ENCODE measurements around the gene ASTN2.

The ASTN2 gene

GRCh38 chr9:117435630-117436261 is 20.9 kb upstream of the ASTN2 start:
- Histone ChIP-seq H3K36me3 (ENCODE audit: control insufficient read depth, insufficient read depth, low read length) (no peaks in the 10 kb centered on the region), H3K4me3 (ENCODE audit: low read length) (no peak overlapping the region), H3K4me1 (ENCODE audit: control insufficient read depth, insufficient read depth, low read length) (no peaks in the 10 kb centered on the region), H3K9ac (ENCODE audit: low read length) (no peak overlapping the region), H3K27me3 (ENCODE audit: control insufficient read depth, insufficient read depth, low read length) (no peaks in the 10 kb centered on the region), H3K27ac (ENCODE audit: low read depth, low read length) (no peak overlapping the region)

- Histone ChIP-seq H3K9ac (ENCODE audit: low read length) (no peak overlapping the region), H3K4me3 (ENCODE audit: low read length) (no peak overlapping the region), H3K36me3 (ENCODE audit: control insufficient read depth, insufficient read depth, low read length) (no peaks in the 10 kb centered on the region), H3K27ac (ENCODE audit: low read depth, low read length) (no peak overlapping the region), H3K4me1 (ENCODE audit: control insufficient read depth, insufficient read depth, low read length) (no peaks in the 10 kb centered on the region), H3K27me3 (ENCODE audit: control insufficient read depth, insufficient read depth, low read length) (no peaks in the 10 kb centered on the region)
Measured at GRCh38 chr9:117434566-117434965, 19.7 kb upstream of the ASTN2 start.

GRCh38 chr9:117430813-117431212 is 16.0 kb upstream of the ASTN2 start:
- H3K9ac ChIP-seq (ENCODE audit: low read length) = no peak overlapping the region
- H3K36me3 ChIP-seq (ENCODE audit: control insufficient read depth, insufficient read depth, low read length) = no peaks in the 10 kb centered on the region
- H3K4me3 ChIP-seq (ENCODE audit: low read length) = no peak overlapping the region
- H3K4me1 ChIP-seq (ENCODE audit: control insufficient read depth, insufficient read depth, low read length) = no peaks in the 10 kb centered on the region
- H3K27ac ChIP-seq (ENCODE audit: low read depth, low read length) = no peak overlapping the region
- H3K27me3 ChIP-seq (ENCODE audit: control insufficient read depth, insufficient read depth, low read length) = no peaks in the 10 kb centered on the region

- no peak overlapping the region for H3K9ac ChIP-seq (ENCODE audit: low read length)
- no peaks in the 10 kb centered on the region for H3K27me3 ChIP-seq (ENCODE audit: control insufficient read depth, insufficient read depth, low read length)
- H3K4me1 ChIP-seq (ENCODE audit: control insufficient read depth, insufficient read depth, low read length) = no peaks in the 10 kb centered on the region
- H3K36me3 ChIP-seq (ENCODE audit: control insufficient read depth, insufficient read depth, low read length) = no peaks in the 10 kb centered on the region
- no peak overlapping the region for H3K27ac ChIP-seq (ENCODE audit: low read depth, low read length)
- no peak overlapping the region for H3K4me3 ChIP-seq (ENCODE audit: low read length)
Measured at GRCh38 chr9:117427357-117427913, 12.6 kb upstream of the ASTN2 start.

- no peaks in the 10 kb centered on the region for H3K36me3 ChIP-seq (ENCODE audit: control insufficient read depth, insufficient read depth, low read length)
- no peaks in the 10 kb centered on the region for H3K4me1 ChIP-seq (ENCODE audit: control insufficient read depth, insufficient read depth, low read length)
- H3K27ac ChIP-seq (ENCODE audit: low read depth, low read length) = no peak overlapping the region
- no peak overlapping the region for H3K4me3 ChIP-seq (ENCODE audit: low read length)
- H3K9ac ChIP-seq (ENCODE audit: low read length) = no peak overlapping the region
- no peaks in the 10 kb centered on the region for H3K27me3 ChIP-seq (ENCODE audit: control insufficient read depth, insufficient read depth, low read length)
Measured at GRCh38 chr9:117425566-117425965, 10.7 kb upstream of the ASTN2 start.

GRCh38 chr9:117424291-117424690 is 9.4 kb upstream of the ASTN2 start:
- H3K27ac ChIP-seq (ENCODE audit: low read depth, low read length) = no peak overlapping the region
- no peaks in the 10 kb centered on the region for H3K27me3 ChIP-seq (ENCODE audit: control insufficient read depth, insufficient read depth, low read length)
- H3K36me3 ChIP-seq (ENCODE audit: control insufficient read depth, insufficient read depth, low read length) = no peaks in the 10 kb centered on the region
- no peaks in the 10 kb centered on the region for H3K4me1 ChIP-seq (ENCODE audit: control insufficient read depth, insufficient read depth, low read length)
- no peak overlapping the region for H3K9ac ChIP-seq (ENCODE audit: low read length)
- no peak overlapping the region for H3K4me3 ChIP-seq (ENCODE audit: low read length)

GRCh38 chr9:117418111-117418510 is 3.3 kb upstream of the ASTN2 start:
- Histone ChIP-seq H3K36me3 (ENCODE audit: control insufficient read depth, insufficient read depth, low read length) (no peaks in the 10 kb centered on the region), H3K4me3 (ENCODE audit: low read length) (no peak overlapping the region), H3K27me3 (ENCODE audit: control insufficient read depth, insufficient read depth, low read length) (peaks cover 15% of the 10 kb centered on the region), H3K9ac (ENCODE audit: low read length) (no peak overlapping the region), H3K27ac (ENCODE audit: low read depth, low read length) (no peak overlapping the region), H3K4me1 (ENCODE audit: control insufficient read depth, insufficient read depth, low read length) (no peaks in the 10 kb centered on the region)

GRCh38 chr9:117416856-117417255 is 2.0 kb upstream of the ASTN2 start:
- Histone ChIP-seq H3K27ac (ENCODE audit: low read depth, low read length) (no peak overlapping the region), H3K4me3 (ENCODE audit: low read length) (no peak overlapping the region), H3K36me3 (ENCODE audit: control insufficient read depth, insufficient read depth, low read length) (no peaks in the 10 kb centered on the region), H3K27me3 (ENCODE audit: control insufficient read depth, insufficient read depth, low read length) (peaks cover 25% of the 10 kb centered on the region), H3K9ac (ENCODE audit: low read length) (no peak overlapping the region), H3K4me1 (ENCODE audit: control insufficient read depth, insufficient read depth, low read length) (no peaks in the 10 kb centered on the region)

GRCh38 chr9:117415358-117415914 is 579 bp upstream of the ASTN2 start:
- no peak overlapping the region for H3K27ac ChIP-seq (ENCODE audit: low read depth, low read length)
- no peaks in the 10 kb centered on the region for H3K36me3 ChIP-seq (ENCODE audit: control insufficient read depth, insufficient read depth, low read length)
- no peak overlapping the region for H3K9ac ChIP-seq (ENCODE audit: low read length)
- H3K27me3 ChIP-seq (ENCODE audit: control insufficient read depth, insufficient read depth, low read length) = peaks cover 25% of the 10 kb centered on the region
- peak overlapping the region; percentile 22 for H3K4me3 ChIP-seq (ENCODE audit: low read length)
- H3K4me1 ChIP-seq (ENCODE audit: control insufficient read depth, insufficient read depth, low read length) = no peaks in the 10 kb centered on the region

- Histone ChIP-seq H3K27ac (ENCODE audit: low read depth, low read length) (no peak overlapping the region), H3K4me3 (ENCODE audit: low read length) (peak overlapping the region; percentile 44), H3K27me3 (ENCODE audit: control insufficient read depth, insufficient read depth, low read length) (peaks cover 25% of the 10 kb centered on the region), H3K36me3 (ENCODE audit: control insufficient read depth, insufficient read depth, low read length) (no peaks in the 10 kb centered on the region), H3K9ac (ENCODE audit: low read length) (no peak overlapping the region), H3K4me1 (ENCODE audit: control insufficient read depth, insufficient read depth, low read length) (no peaks in the 10 kb centered on the region)
Measured at GRCh38 chr9:117414220-117414905, 494 bp downstream of the ASTN2 start.

- Histone ChIP-seq H3K27ac (ENCODE audit: low read depth, low read length) (no peak overlapping the region), H3K36me3 (ENCODE audit: control insufficient read depth, insufficient read depth, low read length) (no peaks in the 10 kb centered on the region), H3K9ac (ENCODE audit: low read length) (no peak overlapping the region), H3K27me3 (ENCODE audit: control insufficient read depth, insufficient read depth, low read length) (peaks cover 25% of the 10 kb centered on the region), H3K4me1 (ENCODE audit: control insufficient read depth, insufficient read depth, low read length) (no peaks in the 10 kb centered on the region), H3K4me3 (ENCODE audit: low read length) (peak overlapping the region; percentile 44)
Measured at GRCh38 chr9:117413346-117414219, 1.3 kb downstream of the ASTN2 start.

GRCh38 chr9:117412841-117413240 is 2.0 kb downstream of the ASTN2 start:
- Histone ChIP-seq H3K9ac (ENCODE audit: low read length) (no peak overlapping the region), H3K27me3 (ENCODE audit: control insufficient read depth, insufficient read depth, low read length) (peaks cover 25% of the 10 kb centered on the region), H3K36me3 (ENCODE audit: control insufficient read depth, insufficient read depth, low read length) (no peaks in the 10 kb centered on the region), H3K4me3 (ENCODE audit: low read length) (no peak overlapping the region), H3K4me1 (ENCODE audit: control insufficient read depth, insufficient read depth, low read length) (no peaks in the 10 kb centered on the region), H3K27ac (ENCODE audit: low read depth, low read length) (no peak overlapping the region)
